SK-N-SH treated with all-trans-retinoic acid at 6 μM for 48 hours (cell line): Measurements from ENCODE around the gene NEK11.

ENCODE experiments used
- BACH2 ChIP-seq: fragments of 250-450 bp; sonication (Bioruptor Pico); IDR thresholded peaks from 2 replicates; pipeline ENCODE4 v1.9.0; 2021; ENCODE audit warnings: mild to moderate bottlenecking, borderline replicate concordance
- GLIS3 ChIP-seq: fragments of 250-450 bp; sonication (Bioruptor Pico); IDR thresholded peaks from 2 replicates; pipeline ENCODE4 v1.5.0; 2020; ENCODE audit warnings: mild to moderate bottlenecking, moderate library complexity
- RARB ChIP-seq: fragments of 250-450 bp; sonication (Bioruptor Pico); IDR thresholded peaks from 2 replicates; pipeline ENCODE4 v1.8.0; 2021; ENCODE audit warnings: mild to moderate bottlenecking, moderate library complexity
- TOX ChIP-seq: fragments of 250-450 bp; sonication (Bioruptor Pico); IDR thresholded peaks from 2 replicates; pipeline ENCODE4 v1.8.0; 2021; ENCODE audit warnings: mild to moderate bottlenecking, moderate library complexity, borderline replicate concordance
- ZFP30 ChIP-seq: fragments of 450-650 bp; formaldehyde crosslinking; IDR thresholded peaks from 2 replicates; pipeline ENCODE4 v1.5.0; 2022; ENCODE audit warnings: mild to moderate bottlenecking, moderate library complexity
- ZNF70 ChIP-seq: fragments of 450-650 bp; formaldehyde crosslinking; IDR thresholded peaks from 2 replicates; pipeline ENCODE4 v1.5.0; 2020; ENCODE audit warnings: mild to moderate bottlenecking, moderate library complexity
- TF ChIP-seq, protein P1 (sequence below): fragments of 250-450 bp; sonication (Bioruptor Pico); IDR thresholded peaks from 2 replicates; pipeline ENCODE4 v1.8.0; 2020; ENCODE audit warnings: mild to moderate bottlenecking, moderate library complexity, borderline replicate concordance
- TF ChIP-seq, protein P2 (sequence below): fragments of 250-450 bp; sonication (Bioruptor Pico); IDR thresholded peaks from 2 replicates; pipeline ENCODE4 v1.5.1; 2020; ENCODE audit warnings: low read depth, mild to moderate bottlenecking, moderate library complexity

DNA sequence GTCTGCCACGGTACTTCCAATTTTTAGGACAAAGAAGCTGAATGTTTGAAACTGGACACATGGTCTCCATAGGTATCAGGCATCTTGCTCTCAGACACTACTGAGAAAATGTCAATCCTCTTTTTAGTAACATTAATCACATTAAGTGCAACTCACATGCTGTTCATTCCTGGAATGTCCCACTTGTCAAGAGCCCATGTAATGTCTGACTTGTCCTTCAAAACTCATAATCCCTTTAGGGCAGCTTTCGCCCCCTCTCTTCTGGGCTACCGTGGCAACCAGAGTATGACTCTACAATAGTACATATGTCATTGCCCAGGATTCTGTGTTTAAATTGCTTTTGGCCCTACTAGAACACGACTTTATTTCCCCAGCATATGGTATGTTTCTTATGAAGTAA is 367.2 kb downstream of the NEK11 start:
- TF ChIP-seq BACH2 (CRISPR knock-in tag) (no peak), RARB (CRISPR knock-in tag) (no peak), ZNF70 (CRISPR knock-in tag) (no peak), ZFP30 (CRISPR knock-in tag) (no peak), GLIS3 (CRISPR knock-in tag) (no peak), TOX (CRISPR knock-in tag) (no peak)
- TF ChIP-seq, protein P1, sequence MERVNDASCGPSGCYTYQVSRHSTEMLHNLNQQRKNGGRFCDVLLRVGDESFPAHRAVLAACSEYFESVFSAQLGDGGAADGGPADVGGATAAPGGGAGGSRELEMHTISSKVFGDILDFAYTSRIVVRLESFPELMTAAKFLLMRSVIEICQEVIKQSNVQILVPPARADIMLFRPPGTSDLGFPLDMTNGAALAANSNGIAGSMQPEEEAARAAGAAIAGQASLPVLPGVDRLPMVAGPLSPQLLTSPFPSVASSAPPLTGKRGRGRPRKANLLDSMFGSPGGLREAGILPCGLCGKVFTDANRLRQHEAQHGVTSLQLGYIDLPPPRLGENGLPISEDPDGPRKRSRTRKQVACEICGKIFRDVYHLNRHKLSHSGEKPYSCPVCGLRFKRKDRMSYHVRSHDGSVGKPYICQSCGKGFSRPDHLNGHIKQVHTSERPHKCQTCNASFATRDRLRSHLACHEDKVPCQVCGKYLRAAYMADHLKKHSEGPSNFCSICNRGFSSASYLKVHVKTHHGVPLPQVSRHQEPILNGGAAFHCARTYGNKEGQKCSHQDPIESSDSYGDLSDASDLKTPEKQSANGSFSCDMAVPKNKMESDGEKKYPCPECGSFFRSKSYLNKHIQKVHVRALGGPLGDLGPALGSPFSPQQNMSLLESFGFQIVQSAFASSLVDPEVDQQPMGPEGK (CRISPR knock-in tag): no peak
- TF ChIP-seq, protein P2, sequence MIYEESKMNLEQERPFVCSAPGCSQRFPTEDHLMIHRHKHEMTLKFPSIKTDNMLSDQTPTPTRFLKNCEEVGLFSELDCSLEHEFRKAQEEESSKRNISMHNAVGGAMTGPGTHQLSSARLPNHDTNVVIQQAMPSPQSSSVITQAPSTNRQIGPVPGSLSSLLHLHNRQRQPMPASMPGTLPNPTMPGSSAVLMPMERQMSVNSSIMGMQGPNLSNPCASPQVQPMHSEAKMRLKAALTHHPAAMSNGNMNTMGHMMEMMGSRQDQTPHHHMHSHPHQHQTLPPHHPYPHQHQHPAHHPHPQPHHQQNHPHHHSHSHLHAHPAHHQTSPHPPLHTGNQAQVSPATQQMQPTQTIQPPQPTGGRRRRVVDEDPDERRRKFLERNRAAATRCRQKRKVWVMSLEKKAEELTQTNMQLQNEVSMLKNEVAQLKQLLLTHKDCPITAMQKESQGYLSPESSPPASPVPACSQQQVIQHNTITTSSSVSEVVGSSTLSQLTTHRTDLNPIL: no peak
